ENCODE results near the gene MARCHF3.

DNA sequence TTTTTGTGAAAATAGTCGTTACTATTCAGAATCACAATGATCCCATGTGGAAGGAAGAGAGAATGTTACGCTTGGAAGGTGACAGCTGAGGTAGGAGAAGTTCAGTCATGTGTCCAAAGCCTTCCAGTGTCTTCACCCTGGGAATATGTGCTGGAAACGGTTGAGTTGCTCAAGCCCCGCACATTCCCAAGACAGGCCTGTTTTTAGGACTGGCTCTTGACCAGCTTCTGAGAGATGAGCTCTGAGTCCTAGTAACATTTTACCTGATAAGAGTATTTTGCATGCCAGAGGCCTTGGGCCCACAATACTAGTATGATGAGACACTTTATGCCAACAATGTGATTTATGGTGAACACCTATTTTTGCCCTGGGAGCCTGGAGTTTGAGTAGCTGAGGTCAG is 151.7 kb downstream of the MARCHF3 start:
- TF ChIP-seq POLR2A (IDR thresholded peaks at IDR 0.05) = no peak
- TF ChIP-seq, protein P1, sequence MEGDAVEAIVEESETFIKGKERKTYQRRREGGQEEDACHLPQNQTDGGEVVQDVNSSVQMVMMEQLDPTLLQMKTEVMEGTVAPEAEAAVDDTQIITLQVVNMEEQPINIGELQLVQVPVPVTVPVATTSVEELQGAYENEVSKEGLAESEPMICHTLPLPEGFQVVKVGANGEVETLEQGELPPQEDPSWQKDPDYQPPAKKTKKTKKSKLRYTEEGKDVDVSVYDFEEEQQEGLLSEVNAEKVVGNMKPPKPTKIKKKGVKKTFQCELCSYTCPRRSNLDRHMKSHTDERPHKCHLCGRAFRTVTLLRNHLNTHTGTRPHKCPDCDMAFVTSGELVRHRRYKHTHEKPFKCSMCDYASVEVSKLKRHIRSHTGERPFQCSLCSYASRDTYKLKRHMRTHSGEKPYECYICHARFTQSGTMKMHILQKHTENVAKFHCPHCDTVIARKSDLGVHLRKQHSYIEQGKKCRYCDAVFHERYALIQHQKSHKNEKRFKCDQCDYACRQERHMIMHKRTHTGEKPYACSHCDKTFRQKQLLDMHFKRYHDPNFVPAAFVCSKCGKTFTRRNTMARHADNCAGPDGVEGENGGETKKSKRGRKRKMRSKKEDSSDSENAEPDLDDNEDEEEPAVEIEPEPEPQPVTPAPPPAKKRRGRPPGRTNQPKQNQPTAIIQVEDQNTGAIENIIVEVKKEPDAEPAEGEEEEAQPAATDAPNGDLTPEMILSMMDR (IDR thresholded peaks at IDR 0.05) = no peak

All from gastroesophageal sphincter (tissue), 3 donors.